Central memory CD8-positive, alpha-beta T cell (primary cell): Measurements from ENCODE around the gene RPL14.

ENCODE experiments used
- ATAC-seq: fragments of 150-1000 bp; cut with Tn5 transposase; replicated peaks from 2 replicates; pipeline ENCODE4 v1.10.0; 2022; ENCODE audit warnings: mild to moderate bottlenecking, moderate FRiP score, moderate number of reproducible peaks; ENCODE audit not compliant: poor library complexity, severe bottlenecking; ENCODE audit errors: extremely low read depth
- DNase-seq, 2 donors: peaks; one replicate each; pipeline ENCODE4 v3.0.0; 2021; ENCODE audit warnings: low spot score in 2 of 2
- H3K27ac Mint-ChIP-seq: one replicate; pipeline ENCODE4 v1.8.0; 2022; ENCODE audit warnings: low read depth, mild to moderate bottlenecking, moderate library complexity, mixed read lengths
- H3K27me3 Mint-ChIP-seq: one replicate; pipeline ENCODE4 v1.8.0; 2022; ENCODE audit warnings: mixed read lengths
- H3K36me3 Mint-ChIP-seq: one replicate; pipeline ENCODE4 v1.8.0; 2022; ENCODE audit warnings: mild to moderate bottlenecking, moderate library complexity, mixed read lengths; ENCODE audit not compliant: insufficient read depth
- H3K4me1 Mint-ChIP-seq: one replicate; pipeline ENCODE4 v1.8.0; 2022; ENCODE audit warnings: mixed read lengths
- H3K4me3 Mint-ChIP-seq: one replicate; pipeline ENCODE4 v1.8.0; 2022; ENCODE audit warnings: mild to moderate bottlenecking, moderate library complexity, mixed read lengths
- H3K9me3 Mint-ChIP-seq: one replicate; pipeline ENCODE4 v1.8.0; 2022; ENCODE audit warnings: mixed read lengths

The RPL14 gene

DNA sequence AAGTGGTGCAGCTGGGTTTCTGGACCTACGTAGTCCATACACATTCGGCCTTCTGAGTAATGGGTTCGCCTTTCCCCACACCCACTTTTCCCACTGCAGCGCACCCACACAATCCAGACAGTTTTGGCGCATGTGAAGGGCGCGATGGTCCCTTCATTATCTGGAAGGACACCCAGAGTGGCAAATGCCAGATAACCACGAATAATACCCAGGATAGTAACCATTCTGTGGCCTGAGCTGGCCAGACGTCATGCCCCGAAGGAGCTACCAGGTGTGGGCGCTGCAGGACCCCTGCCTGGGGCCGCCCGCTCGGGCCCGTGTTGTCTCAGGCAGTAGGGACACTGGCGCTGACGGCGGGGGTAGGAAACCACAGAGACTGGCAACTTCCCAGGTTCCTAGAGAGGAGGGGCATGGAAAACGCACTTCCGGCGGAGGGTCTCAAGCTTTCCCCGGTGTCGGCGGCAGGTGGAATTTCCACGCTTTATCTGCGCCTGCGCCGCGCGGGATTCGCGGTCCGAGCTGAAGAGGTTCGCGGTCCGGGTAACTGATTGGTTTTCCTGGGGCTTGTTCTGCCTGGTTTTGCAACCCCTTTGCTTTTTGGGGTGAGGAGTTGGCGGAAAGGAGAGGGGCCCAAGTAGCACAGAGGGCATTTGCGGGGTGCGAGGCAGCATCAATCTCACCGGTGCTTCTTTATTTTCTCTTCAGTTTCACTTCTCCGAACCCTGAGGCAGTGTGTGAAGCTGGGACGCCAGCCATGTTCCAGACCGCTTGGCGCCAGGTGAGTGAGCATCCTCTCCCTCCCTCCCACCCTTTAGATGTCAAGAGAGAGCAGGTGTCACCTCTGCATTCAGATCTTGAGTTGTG is 48.7 kb downstream of the RPL14 start, which contains the start of gene ZNF620:
Gene ZNF620, plus strand, starts transcription at position 441 of the 864 bp plus-strand sequence. Its CDS starts 314 bp downstream, at position 755.
- Mint-ChIP-seq H3K4me1 (peaks cover 7% of the 10 kb centered on the region), H3K27me3 (no peaks in the 10 kb centered on the region), H3K36me3 (no peaks in the 10 kb centered on the region), H3K4me3 (peak within 1 kb of the TSS; percentile 85), H3K27ac (peak within 1 kb of the TSS; percentile 74), H3K9me3 (no peaks in the 10 kb centered on the region)
- ATAC-seq (peak; percentile 77), DNase-seq (no peak)

DNA sequence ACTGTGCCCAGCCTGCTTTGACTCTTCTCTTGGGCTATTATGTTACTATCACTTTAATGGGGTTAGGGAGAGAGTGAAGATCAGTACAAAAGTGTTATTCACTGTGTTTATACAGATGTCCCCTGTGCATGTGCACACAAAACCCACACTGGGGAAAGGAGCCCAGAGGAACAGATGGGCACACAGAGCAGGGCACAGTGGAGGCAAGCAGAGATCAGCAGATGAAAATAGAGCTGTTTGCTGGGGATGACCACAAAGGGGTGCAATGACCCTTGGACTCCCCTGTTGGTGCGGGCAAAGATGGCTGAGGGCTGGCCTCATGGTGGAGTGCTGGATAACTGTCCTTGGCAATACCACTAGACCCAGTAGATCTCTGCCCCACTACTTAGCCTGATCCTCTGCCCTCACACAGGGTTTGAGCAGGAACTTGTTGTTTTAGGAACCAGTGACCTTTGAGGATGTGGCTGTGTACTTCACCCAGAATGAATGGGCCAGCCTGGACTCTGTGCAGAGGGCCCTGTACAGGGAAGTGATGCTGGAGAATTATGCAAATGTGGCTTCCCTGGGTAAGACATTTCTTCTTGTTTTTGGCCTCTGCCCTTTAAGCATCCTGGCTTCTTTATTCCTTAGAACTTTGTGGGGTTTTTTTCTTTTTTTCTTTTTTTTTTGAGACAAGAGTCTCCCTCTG is 54.0 kb downstream of the RPL14 start:
- no peak for ATAC-seq

DNA sequence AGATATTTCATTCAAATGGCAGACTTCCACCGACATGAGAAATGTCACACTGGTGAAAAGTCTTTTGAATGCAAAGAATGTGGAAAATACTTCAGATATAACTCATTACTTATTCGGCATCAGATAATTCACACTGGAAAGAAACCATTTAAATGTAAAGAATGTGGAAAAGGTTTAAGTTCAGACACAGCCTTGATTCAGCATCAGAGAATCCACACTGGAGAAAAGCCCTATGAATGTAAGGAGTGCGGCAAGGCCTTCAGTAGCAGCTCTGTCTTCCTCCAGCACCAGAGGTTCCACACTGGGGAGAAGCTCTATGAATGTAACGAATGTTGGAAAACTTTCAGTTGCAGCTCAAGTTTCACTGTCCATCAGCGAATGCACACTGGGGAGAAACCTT is 59.1 kb downstream of the RPL14 start:
- Mint-ChIP-seq H3K27ac (no peak overlapping the region), H3K9me3 (no peaks in the 10 kb centered on the region), H3K4me3 (no peak overlapping the region), H3K4me1 (no peaks in the 10 kb centered on the region), H3K27me3 (no peaks in the 10 kb centered on the region), H3K36me3 (peaks cover 3% of the 10 kb centered on the region)
- ATAC-seq = no peak
- DNase-seq = no peak

More for the DNA sequence above, 54.0 kb downstream of the RPL14 start:
- H3K9me3 Mint-ChIP-seq = no peaks in the 10 kb centered on the region
- H3K4me3 Mint-ChIP-seq = no peak overlapping the region
- no peak overlapping the region for H3K27ac Mint-ChIP-seq
- H3K36me3 Mint-ChIP-seq = peaks cover 3% of the 10 kb centered on the region
- no peaks in the 10 kb centered on the region for H3K27me3 Mint-ChIP-seq
- DNase-seq = no peak
- peaks cover 7% of the 10 kb centered on the region for H3K4me1 Mint-ChIP-seq

DNA sequence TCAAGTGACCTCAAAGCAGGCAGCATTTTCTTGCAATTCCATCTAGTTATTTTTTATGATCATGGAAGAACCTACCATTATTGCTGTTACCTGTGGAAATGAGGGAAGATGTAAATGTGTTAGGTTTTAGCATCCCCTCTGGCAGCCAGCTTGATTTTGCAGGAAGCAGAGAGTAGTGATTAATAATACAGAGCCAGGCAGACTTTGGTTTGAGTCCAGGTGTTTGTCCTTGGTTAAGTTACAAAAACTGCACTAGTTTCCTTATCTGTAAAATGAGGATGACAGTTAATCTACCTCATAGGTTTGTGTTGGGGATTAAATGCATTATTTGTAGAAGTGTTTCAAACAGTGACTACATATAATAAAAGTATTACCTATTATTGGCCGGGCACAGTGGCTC is 60.9 kb downstream of the RPL14 start:
- DNase-seq (no peak), ATAC-seq (no peak)
- no peaks in the 10 kb centered on the region for H3K4me1 Mint-ChIP-seq
- no peaks in the 10 kb centered on the region for H3K27me3 Mint-ChIP-seq
- no peaks in the 10 kb centered on the region for H3K9me3 Mint-ChIP-seq
- H3K27ac Mint-ChIP-seq = no peak overlapping the region
- no peak overlapping the region for H3K4me3 Mint-ChIP-seq
- peaks cover 3% of the 10 kb centered on the region for H3K36me3 Mint-ChIP-seq
